ENCODE results near the gene TMEM273. TPM values are rescaled to one million over a fixed set of nuclear protein-coding genes. Genes with fewer than 3 reads are reported as not detected.

Gene TMEM273
- total and polyA plus RNA-seq, 10 of the 15 experiments (the other 5 are each of a cell fraction or from before 2014, with no cell fraction given) = 10.3 to 46.3 (median 26.4) TPM

DNA sequence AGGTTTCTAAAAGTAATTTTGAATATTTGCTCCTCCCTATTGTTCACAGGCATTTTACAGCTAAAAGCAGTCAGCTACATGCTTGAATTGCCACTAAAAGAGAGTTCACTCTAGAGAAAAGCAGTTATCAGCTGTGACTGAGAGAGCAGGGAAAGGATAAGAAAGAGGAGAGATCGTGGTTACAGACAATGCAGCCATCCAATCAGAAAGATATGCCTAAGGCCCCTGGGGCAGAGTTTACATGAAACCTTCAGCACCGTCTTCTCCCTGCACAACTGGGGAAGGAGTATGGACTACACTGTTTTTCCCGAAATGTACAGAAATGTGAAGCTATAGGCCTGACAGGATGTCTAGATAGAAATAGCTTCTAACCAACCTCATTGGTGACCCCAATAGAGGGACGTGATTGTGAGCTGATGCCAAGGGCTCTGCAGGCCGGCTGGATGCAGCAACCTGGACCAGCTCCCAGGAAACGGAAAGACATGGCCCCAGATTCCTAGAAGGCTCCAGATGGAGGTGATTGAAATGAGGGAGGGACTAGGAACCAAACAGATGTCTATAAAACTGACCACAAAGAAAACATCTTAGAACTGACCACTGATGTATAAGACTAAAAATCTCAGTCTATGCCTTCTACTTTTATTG lies 69.6 kb downstream of the TMEM273 start:
- Histone ChIP-seq H3K4me2 (ENCODE audit: control insufficient read depth, insufficient read depth) (no peak overlapping the region), H3K27me3 (replicated peaks in 1 of 2; ENCODE audit: control insufficient read depth in 2 of 2, insufficient read depth in 2 of 2, low read length in 1 of 2) (peaks cover 5 to 17% of the 10 kb centered on the region in 2 experiments), H3K36me3 (ENCODE audit: control insufficient read depth in 2 of 2, insufficient read depth in 2 of 2, low read length in 1 of 2) (no peaks in the 10 kb centered on the region), H3K9me3 (replicated peaks; ENCODE audit: control insufficient read depth, insufficient read depth, low read length) (no peaks in the 10 kb centered on the region), H3K4me1 (ENCODE audit: control insufficient read depth, insufficient read depth, low read length) (no peaks in the 10 kb centered on the region), H3K79me2 (ENCODE audit: control insufficient read depth, insufficient read depth, low read length) (no peaks in the 10 kb centered on the region), H3K4me3 (no peak overlapping the region), H2AFZ (ENCODE audit: control insufficient read depth, low read depth, low read length) (no peak overlapping the region), H3K27ac (ENCODE audit: control insufficient read depth, insufficient read depth) (no peak overlapping the region), H4K20me1 (ENCODE audit: control insufficient read depth, insufficient read depth) (no peaks in the 10 kb centered on the region), H3K9ac (ENCODE audit: control insufficient read depth, insufficient read depth, low read length) (no peak overlapping the region)
- no TSS peak for BruUV-seq (replicated peaks)
- 29% methylated on average over 6 of the region's 6 CpGs for WGBS (ENCODE audit: insufficient coverage, insufficient replicate concordance, low lambda C conversion rate, missing lambda C conversion rate)
- DNase-seq (ENCODE audit: low read depth, low spot score) = no peak
- ChIA-PET CTCF (no interaction called here), POLR2A (no interaction called here), RAD21 (ENCODE audit: unreplicated experiment) (interaction anchor here (1.2 kb wide), 1 partner anchor 20 kb away, joined by 3 read pairs; no protein-coding TSS in a partner anchor), SMC1A (ENCODE audit: uncharacterized antibody, unreplicated experiment) (interaction anchor here (0.9 to 1.2 kb wide), 2 partner anchors 21 to 30 kb away, joined by 3 to 4 read pairs; no protein-coding TSS in a partner anchor)
- TF ChIP-seq NR2C2 (IDR thresholded peaks at IDR 0.05; ENCODE audit: borderline replicate concordance, control insufficient read depth, insufficient read length, low read depth) (no peak), ZNF207 (IDR thresholded peaks at IDR 0.05; ENCODE audit: borderline replicate concordance) (no peak), DPF2 (IDR thresholded peaks at IDR 0.05) (no peak), MYC (IDR thresholded peaks at IDR 0.05; ENCODE audit: insufficient read depth, insufficient read length, insufficient replicate concordance, low read length, severe bottlenecking) (no peak), NFYB (IDR thresholded peaks at IDR 0.05; ENCODE audit: insufficient read depth, low read depth, low read length) (peak; percentile 50)
- intact Hi-C loops (cut with micrococcal nuclease; ENCODE audit: unreplicated experiment) = no loop called here
- FAIRE-seq = no peak
- no peak for ATAC-seq
- in situ Hi-C loops (cut with MboI) = no loop called here

GRCh38 chr10:49117376-49118070 lies 70.7 kb downstream of the TMEM273 start:
- DNase-seq (ENCODE audit: low read depth, low spot score) = no peak
- in situ Hi-C loops (cut with MboI) (no loop called here), intact Hi-C loops (cut with micrococcal nuclease; ENCODE audit: unreplicated experiment) (no loop called here)
- Histone ChIP-seq H3K79me2 (ENCODE audit: control insufficient read depth, insufficient read depth, low read length) (no peaks in the 10 kb centered on the region), H3K4me3 (no peak overlapping the region), H3K9me3 (replicated peaks; ENCODE audit: control insufficient read depth, insufficient read depth, low read length) (no peaks in the 10 kb centered on the region), H3K27me3 (replicated peaks in 1 of 2; ENCODE audit: control insufficient read depth in 2 of 2, insufficient read depth in 2 of 2, low read length in 1 of 2) (peaks cover 5 to 17% of the 10 kb centered on the region in 2 experiments), H3K4me1 (ENCODE audit: control insufficient read depth, insufficient read depth, low read length) (no peaks in the 10 kb centered on the region), H3K27ac (ENCODE audit: control insufficient read depth, insufficient read depth) (no peak overlapping the region), H4K20me1 (ENCODE audit: control insufficient read depth, insufficient read depth) (no peaks in the 10 kb centered on the region), H3K9ac (ENCODE audit: control insufficient read depth, insufficient read depth, low read length) (no peak overlapping the region), H2AFZ (ENCODE audit: control insufficient read depth, low read depth, low read length) (no peak overlapping the region), H3K4me2 (ENCODE audit: control insufficient read depth, insufficient read depth) (no peak overlapping the region), H3K36me3 (ENCODE audit: control insufficient read depth in 2 of 2, insufficient read depth in 2 of 2, low read length in 1 of 2) (no peaks in the 10 kb centered on the region)
- BruUV-seq (replicated peaks) = no TSS peak
- no peak for FAIRE-seq
- ChIA-PET CTCF (no interaction called here), SMC1A (ENCODE audit: uncharacterized antibody, unreplicated experiment) (interaction anchor here (0.9 to 1.2 kb wide), 2 partner anchors 22 to 29 kb away, joined by 3 to 4 read pairs; no protein-coding TSS in a partner anchor), RAD21 (ENCODE audit: unreplicated experiment) (no interaction called here), POLR2A (no interaction called here)
- ATAC-seq = no peak
- WGBS (ENCODE audit: insufficient coverage, insufficient replicate concordance, low lambda C conversion rate, missing lambda C conversion rate) = 7% methylated on average over 4 of the region's 4 CpGs
- no peak for TF ChIP-seq MEF2A (IDR thresholded peaks at IDR 0.05; ENCODE audit: insufficient read depth, low read depth, low read length)
- no peak for TF ChIP-seq SMC3 (IDR thresholded peaks at IDR 0.05; ENCODE audit: borderline replicate concordance, low read length)
- TF ChIP-seq, protein P1, sequence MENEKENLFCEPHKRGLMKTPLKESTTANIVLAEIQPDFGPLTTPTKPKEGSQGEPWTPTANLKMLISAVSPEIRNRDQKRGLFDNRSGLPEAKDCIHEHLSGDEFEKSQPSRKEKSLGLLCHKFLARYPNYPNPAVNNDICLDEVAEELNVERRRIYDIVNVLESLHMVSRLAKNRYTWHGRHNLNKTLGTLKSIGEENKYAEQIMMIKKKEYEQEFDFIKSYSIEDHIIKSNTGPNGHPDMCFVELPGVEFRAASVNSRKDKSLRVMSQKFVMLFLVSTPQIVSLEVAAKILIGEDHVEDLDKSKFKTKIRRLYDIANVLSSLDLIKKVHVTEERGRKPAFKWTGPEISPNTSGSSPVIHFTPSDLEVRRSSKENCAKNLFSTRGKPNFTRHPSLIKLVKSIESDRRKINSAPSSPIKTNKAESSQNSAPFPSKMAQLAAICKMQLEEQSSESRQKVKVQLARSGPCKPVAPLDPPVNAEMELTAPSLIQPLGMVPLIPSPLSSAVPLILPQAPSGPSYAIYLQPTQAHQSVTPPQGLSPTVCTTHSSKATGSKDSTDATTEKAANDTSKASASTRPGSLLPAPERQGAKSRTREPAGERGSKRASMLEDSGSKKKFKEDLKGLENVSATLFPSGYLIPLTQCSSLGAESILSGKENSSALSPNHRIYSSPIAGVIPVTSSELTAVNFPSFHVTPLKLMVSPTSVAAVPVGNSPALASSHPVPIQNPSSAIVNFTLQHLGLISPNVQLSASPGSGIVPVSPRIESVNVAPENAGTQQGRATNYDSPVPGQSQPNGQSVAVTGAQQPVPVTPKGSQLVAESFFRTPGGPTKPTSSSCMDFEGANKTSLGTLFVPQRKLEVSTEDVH (IDR thresholded peaks at IDR 0.05; ENCODE audit: low read depth, partially characterized antibody) = no peak
- TF ChIP-seq NKRF (conservative IDR thresholded peaks at IDR 0.05) = no peak

Data from GM12878 (cell line).